ENCODE results near the gene SGIP1. TPM values are rescaled to one million over a fixed set of nuclear protein-coding genes. Genes with fewer than 3 reads are reported as not detected.
"Not testable (repeated sequence)": the region's sequence is repeated elsewhere in the genome, so short reads cannot be mapped to it uniquely, and the experiment has no call there.

SGIP1 gene
- total and polyA plus RNA-seq, 7 donors: 0.74 to 3.7 (median 1.0) TPM

DNA sequence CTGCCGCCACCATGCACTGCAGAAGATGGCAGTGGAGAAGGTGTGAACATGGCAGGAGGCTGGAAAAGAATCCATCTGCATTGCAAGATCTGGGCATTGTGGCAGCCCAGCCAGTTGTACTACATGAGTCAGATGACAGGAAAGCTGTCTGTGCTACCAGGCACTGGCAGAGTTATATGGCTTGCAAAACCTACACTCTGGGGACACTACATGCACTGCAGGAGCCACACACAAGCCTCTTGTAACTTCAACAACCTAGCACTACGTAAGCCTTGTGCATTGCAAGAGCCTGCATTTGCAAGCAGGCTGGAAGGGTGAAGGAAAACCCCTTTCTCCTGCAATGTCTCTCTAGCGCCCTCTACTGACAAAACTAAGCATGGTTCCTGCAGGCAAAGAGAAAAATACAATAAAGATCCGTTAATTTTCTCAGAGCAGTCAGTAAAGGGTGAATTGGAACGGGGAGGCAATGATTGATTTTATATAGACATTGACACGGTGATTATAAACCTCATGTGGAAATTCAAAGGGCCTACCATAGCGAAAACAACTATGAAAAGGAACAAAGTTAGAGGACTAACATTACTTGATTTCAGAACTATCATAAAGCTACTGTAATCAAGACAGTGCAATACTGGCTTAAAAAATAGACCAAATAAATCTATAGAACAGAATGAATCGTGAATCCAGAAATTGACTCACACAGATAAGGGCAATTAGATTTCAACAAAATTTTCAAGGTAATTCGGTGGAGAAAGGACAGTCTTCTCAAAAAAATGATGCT is 192.1 kb downstream of the SGIP1 start:
- ATAC-seq: peak in 3 of 4 donors; percentile 42 to 68 (median 55)

DNA sequence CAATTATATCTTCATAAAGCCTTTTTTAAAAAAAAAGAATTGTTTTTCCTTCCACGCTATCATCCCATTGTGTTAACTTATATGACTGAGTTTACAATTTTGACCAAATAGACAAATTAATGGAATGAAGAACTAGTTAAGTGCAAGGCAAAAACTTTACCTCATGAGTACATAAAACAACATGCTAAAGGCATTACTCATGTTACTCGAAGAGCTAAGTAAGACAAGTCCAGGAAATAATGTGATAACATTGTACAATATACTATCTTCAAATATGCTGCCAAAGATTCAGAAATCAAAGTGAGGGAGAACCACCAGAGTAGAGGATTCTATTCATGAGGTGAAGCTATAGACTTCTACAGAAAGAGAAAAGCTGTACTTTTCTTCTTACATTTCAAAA is 194.1 kb downstream of the SGIP1 start:
- no peak overlapping the region for H3K27ac ChIP-seq
- no peak for DNase-seq
- no peaks in the 10 kb centered on the region for H3K4me1 ChIP-seq
- intact Hi-C loops (cut with DNase I): loop anchor here in 1 of 2 donors (10.0 kb wide), 1 partner anchor 483 kb away; no protein-coding TSS in a partner anchor
- H3K9me3 ChIP-seq: no peaks in the 10 kb centered on the region
- TF ChIP-seq, protein P1, sequence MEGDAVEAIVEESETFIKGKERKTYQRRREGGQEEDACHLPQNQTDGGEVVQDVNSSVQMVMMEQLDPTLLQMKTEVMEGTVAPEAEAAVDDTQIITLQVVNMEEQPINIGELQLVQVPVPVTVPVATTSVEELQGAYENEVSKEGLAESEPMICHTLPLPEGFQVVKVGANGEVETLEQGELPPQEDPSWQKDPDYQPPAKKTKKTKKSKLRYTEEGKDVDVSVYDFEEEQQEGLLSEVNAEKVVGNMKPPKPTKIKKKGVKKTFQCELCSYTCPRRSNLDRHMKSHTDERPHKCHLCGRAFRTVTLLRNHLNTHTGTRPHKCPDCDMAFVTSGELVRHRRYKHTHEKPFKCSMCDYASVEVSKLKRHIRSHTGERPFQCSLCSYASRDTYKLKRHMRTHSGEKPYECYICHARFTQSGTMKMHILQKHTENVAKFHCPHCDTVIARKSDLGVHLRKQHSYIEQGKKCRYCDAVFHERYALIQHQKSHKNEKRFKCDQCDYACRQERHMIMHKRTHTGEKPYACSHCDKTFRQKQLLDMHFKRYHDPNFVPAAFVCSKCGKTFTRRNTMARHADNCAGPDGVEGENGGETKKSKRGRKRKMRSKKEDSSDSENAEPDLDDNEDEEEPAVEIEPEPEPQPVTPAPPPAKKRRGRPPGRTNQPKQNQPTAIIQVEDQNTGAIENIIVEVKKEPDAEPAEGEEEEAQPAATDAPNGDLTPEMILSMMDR (IDR thresholded peaks at IDR 0.05): no peak
- 76 to 81% (median 80%) methylated on average over 2 of the region's 2 CpGs for WGBS, 3 donors
- ATAC-seq: no peak
- H3K36me3 ChIP-seq (ENCODE audit: insufficient read depth in 1 of 2, low read depth in 1 of 2): no peaks in the 10 kb centered on the region
- no peaks in the 10 kb centered on the region for H3K27me3 ChIP-seq (ENCODE audit: insufficient read depth in 3 of 3, low read length in 2 of 3)
- H3K4me3 ChIP-seq: no peak overlapping the region

More for the DNA sequence above, 192.1 kb downstream of the SGIP1 start:
- TF ChIP-seq, protein P1 (IDR thresholded peaks at IDR 0.05): peak; percentile 75
- no peak overlapping the region for H3K4me3 ChIP-seq
- intact Hi-C loops (cut with DNase I): loop anchor here in 1 of 2 donors (10.0 kb wide), 1 partner anchor 481 kb away; no protein-coding TSS in a partner anchor
- peak; percentile 12 to 52 for DNase-seq
- no peaks in the 10 kb centered on the region for H3K36me3 ChIP-seq (ENCODE audit: insufficient read depth in 1 of 2, low read depth in 1 of 2)
- no peaks in the 10 kb centered on the region for H3K27me3 ChIP-seq (ENCODE audit: insufficient read depth in 3 of 3, low read length in 2 of 3)
- no peaks in the 10 kb centered on the region for H3K9me3 ChIP-seq
- WGBS, 3 donors: 26 to 32% (median 26%) methylated on average over 9 of the region's 9 CpGs
- no peaks in the 10 kb centered on the region for H3K4me1 ChIP-seq
- no peak overlapping the region for H3K27ac ChIP-seq

DNA sequence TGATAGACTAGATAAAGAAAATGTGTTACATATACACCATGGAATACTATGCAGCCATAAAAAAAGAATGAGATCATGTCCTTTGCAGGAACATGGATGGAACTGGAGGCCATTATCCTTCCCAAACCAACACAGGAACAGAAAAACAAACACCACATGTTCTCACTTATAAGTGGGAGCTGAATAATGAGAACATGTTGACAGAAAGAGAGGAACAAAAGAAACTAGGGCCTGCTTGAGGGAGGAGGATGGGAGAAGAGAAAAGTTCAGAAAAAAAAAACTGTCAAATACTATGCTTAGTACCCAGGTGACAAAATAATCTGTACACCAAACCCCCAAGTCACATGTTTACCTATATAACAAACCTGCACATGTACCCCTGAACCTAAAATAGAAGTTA is 194.8 kb downstream of the SGIP1 start:
- H3K4me3 ChIP-seq; ATAC-seq; H3K9me3 ChIP-seq; H3K36me3 ChIP-seq (ENCODE audit: insufficient read depth in 1 of 2, low read depth in 1 of 2); DNase-seq; H3K4me1 ChIP-seq; H3K27ac ChIP-seq; H3K27me3 ChIP-seq (ENCODE audit: insufficient read depth in 3 of 3, low read length in 2 of 3): not testable (repeated sequence)
- intact Hi-C loops (cut with DNase I): loop anchor here in 1 of 2 donors (10.0 kb wide), 1 partner anchor 484 kb away; no protein-coding TSS in a partner anchor

DNA sequence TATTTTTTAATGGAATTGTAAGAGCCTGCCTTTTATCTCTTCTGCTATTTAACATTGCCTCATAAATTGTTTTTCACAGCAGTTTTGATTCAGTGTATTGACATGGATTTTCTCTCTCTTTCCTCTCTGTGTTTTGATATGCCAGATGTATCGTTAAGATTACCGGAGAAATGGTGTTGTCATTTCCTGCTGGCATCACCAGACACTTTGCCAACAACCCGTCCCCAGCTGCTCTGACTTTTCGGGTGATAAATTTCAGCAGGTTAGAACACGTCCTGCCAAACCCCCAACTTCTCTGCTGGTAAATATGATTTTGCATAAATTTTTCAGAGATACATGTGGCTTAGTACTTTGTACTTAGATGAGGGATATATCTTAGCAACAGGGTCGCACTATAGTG is 195.2 kb downstream of the SGIP1 start:
- intact Hi-C loops (cut with DNase I): loop anchor here in 1 of 2 donors (10.0 kb wide), 1 partner anchor 484 kb away; no protein-coding TSS in a partner anchor
- Histone ChIP-seq H3K36me3 (ENCODE audit: insufficient read depth in 1 of 2, low read depth in 1 of 2) (no peaks in the 10 kb centered on the region), H3K9me3 (no peaks in the 10 kb centered on the region), H3K27ac (no peak overlapping the region), H3K27me3 (ENCODE audit: insufficient read depth in 3 of 3, low read length in 2 of 3) (no peaks in the 10 kb centered on the region), H3K4me3 (no peak overlapping the region), H3K4me1 (no peaks in the 10 kb centered on the region)
- 18 to 28% (median 27%) methylated on average over 6 of the region's 6 CpGs for WGBS, 3 donors
- TF ChIP-seq, protein P1 (IDR thresholded peaks at IDR 0.05): no peak
- ATAC-seq (no peak), DNase-seq (no peak)

DNA sequence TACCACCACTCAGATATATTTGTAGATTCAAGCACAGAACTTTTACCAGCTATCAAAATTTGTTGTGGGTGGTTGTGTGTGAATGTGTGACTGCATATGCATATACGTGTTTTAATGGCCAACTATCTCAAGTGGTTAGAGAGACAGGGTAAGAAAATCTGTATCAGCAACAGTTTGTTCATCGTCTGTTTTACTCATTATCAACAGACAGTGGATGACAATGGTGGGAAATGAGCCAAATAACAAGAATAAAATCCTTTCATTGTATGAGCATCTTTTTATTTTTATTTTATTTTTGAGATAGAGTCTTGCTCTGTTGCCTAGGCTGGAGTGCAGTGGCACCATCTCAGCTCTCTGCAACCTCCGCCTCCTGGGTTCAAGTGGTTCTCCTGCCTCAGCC is 195.6 kb downstream of the SGIP1 start:
- no peaks in the 10 kb centered on the region for H3K27me3 ChIP-seq (ENCODE audit: insufficient read depth in 3 of 3, low read length in 2 of 3)
- DNase-seq (no peak), ATAC-seq (no peak)
- H3K36me3 ChIP-seq (ENCODE audit: insufficient read depth in 1 of 2, low read depth in 1 of 2): no peaks in the 10 kb centered on the region
- H3K4me3 ChIP-seq: no peak overlapping the region
- no peak overlapping the region for H3K27ac ChIP-seq
- intact Hi-C loops (cut with DNase I): loop anchor here in 1 of 2 donors (10.0 kb wide), 1 partner anchor 485 kb away; no protein-coding TSS in a partner anchor
- no peaks in the 10 kb centered on the region for H3K9me3 ChIP-seq
- 56 to 63% (median 58%) methylated on average over 3 of the region's 3 CpGs for WGBS, 3 donors
- TF ChIP-seq, protein P1 (IDR thresholded peaks at IDR 0.05): no peak
- no peaks in the 10 kb centered on the region for H3K4me1 ChIP-seq
